ENCODE measurements around the gene ANKDD1A.

Gene ANKDD1A

GRCh38 chr15:64987136-64987535 lies 75.4 kb downstream of the ANKDD1A start:
- H3K9me2 ChIP-seq (replicated peaks; ENCODE audit: insufficient read depth, low read length): no peaks in the 10 kb centered on the region
- TF ChIP-seq EZH2phosphoT487 (conservative IDR thresholded peaks at IDR 0.05; ENCODE audit: low read length): no peak
- no peak overlapping the region for H3K4me3 ChIP-seq (ENCODE audit: insufficient read depth, low read length, poor library complexity, severe bottlenecking)
- H3K27me3 ChIP-seq (ENCODE audit: low read length): no peaks in the 10 kb centered on the region
- peak overlapping the region; percentile 19 for H3K4me2 ChIP-seq (ENCODE audit: low read depth, low read length, poor library complexity, severe bottlenecking)
- no peak overlapping the region for H3K27ac ChIP-seq (ENCODE audit: low read depth, low read length)
- no peak overlapping the region for H3K9ac ChIP-seq (ENCODE audit: low read length)
- H4K20me1 ChIP-seq (ENCODE audit: low read depth, low read length): no peaks in the 10 kb centered on the region
- H3F3A ChIP-seq (ENCODE audit: insufficient read depth): peaks cover 12% of the 10 kb centered on the region
- H3K36me3 ChIP-seq (ENCODE audit: low read length): no peaks in the 10 kb centered on the region
- peaks cover 46% of the 10 kb centered on the region for H3K79me2 ChIP-seq (ENCODE audit: insufficient read depth, low read length)
- H2AFZ ChIP-seq (ENCODE audit: low read depth, low read length, severe bottlenecking): no peak overlapping the region
- no peaks in the 10 kb centered on the region for H3K9me3 ChIP-seq (ENCODE audit: insufficient read depth, low read length)

- peaks cover 12% of the 10 kb centered on the region for H3F3A ChIP-seq (ENCODE audit: insufficient read depth)
- H3K27ac ChIP-seq (ENCODE audit: low read depth, low read length): peak within 1 kb of the TSS; percentile 70
- no peaks in the 10 kb centered on the region for H3K27me3 ChIP-seq (ENCODE audit: low read length)
- no peaks in the 10 kb centered on the region for H4K20me1 ChIP-seq (ENCODE audit: low read depth, low read length)
- peak within 1 kb of the TSS; percentile 97 for H3K4me3 ChIP-seq (ENCODE audit: insufficient read depth, low read length, poor library complexity, severe bottlenecking)
- TF ChIP-seq CTCF (IDR thresholded peaks at IDR 0.05; ENCODE audit: insufficient read depth, low read length, poor library complexity, severe bottlenecking): no peak
- no peak for TF ChIP-seq EZH2phosphoT487 (conservative IDR thresholded peaks at IDR 0.05; ENCODE audit: low read length)
- H3K4me2 ChIP-seq (ENCODE audit: low read depth, low read length, poor library complexity, severe bottlenecking): peak within 1 kb of the TSS; percentile 82
- H3K79me2 ChIP-seq (ENCODE audit: insufficient read depth, low read length): peaks cover 38% of the 10 kb centered on the region
- no peaks in the 10 kb centered on the region for H3K9me3 ChIP-seq (ENCODE audit: insufficient read depth, low read length)
- H3K9ac ChIP-seq (ENCODE audit: low read length): peak within 1 kb of the TSS; percentile 91
- H2AFZ ChIP-seq (ENCODE audit: low read depth, low read length, severe bottlenecking): peak within 1 kb of the TSS; percentile 91
- no peaks in the 10 kb centered on the region for H3K36me3 ChIP-seq (ENCODE audit: low read length)
- no peaks in the 10 kb centered on the region for H3K9me2 ChIP-seq (replicated peaks; ENCODE audit: insufficient read depth, low read length)
These were observed 77.9 kb downstream of the ANKDD1A start, which contains the start of gene SPG21 for GRCh38 chr15:64989416-64990167. Gene SPG21 (minus strand): TSS chr15:64989914. CDS start chr15:64983569, 6,345 bp downstream.

GRCh38 chr15:64990168-64990470 lies 78.4 kb downstream of the ANKDD1A start:
- H3K27ac ChIP-seq (ENCODE audit: low read depth, low read length): peak overlapping the region; percentile 46
- H3F3A ChIP-seq (ENCODE audit: insufficient read depth): peaks cover 12% of the 10 kb centered on the region
- no peaks in the 10 kb centered on the region for H3K27me3 ChIP-seq (ENCODE audit: low read length)
- peak overlapping the region; percentile 91 for H3K9ac ChIP-seq (ENCODE audit: low read length)
- H3K4me2 ChIP-seq (ENCODE audit: low read depth, low read length, poor library complexity, severe bottlenecking): peak overlapping the region; percentile 82
- H3K36me3 ChIP-seq (ENCODE audit: low read length): no peaks in the 10 kb centered on the region
- peaks cover 34% of the 10 kb centered on the region for H3K79me2 ChIP-seq (ENCODE audit: insufficient read depth, low read length)
- H3K4me3 ChIP-seq (ENCODE audit: insufficient read depth, low read length, poor library complexity, severe bottlenecking): peak overlapping the region; percentile 97
- no peaks in the 10 kb centered on the region for H3K9me2 ChIP-seq (replicated peaks; ENCODE audit: insufficient read depth, low read length)
- H4K20me1 ChIP-seq (ENCODE audit: low read depth, low read length): no peaks in the 10 kb centered on the region
- no peak for TF ChIP-seq EZH2phosphoT487 (conservative IDR thresholded peaks at IDR 0.05; ENCODE audit: low read length)
- TF ChIP-seq CTCF (IDR thresholded peaks at IDR 0.05; ENCODE audit: insufficient read depth, low read length, poor library complexity, severe bottlenecking): no peak
- H3K9me3 ChIP-seq (ENCODE audit: insufficient read depth, low read length): no peaks in the 10 kb centered on the region
- peak overlapping the region; percentile 79 for H2AFZ ChIP-seq (ENCODE audit: low read depth, low read length, severe bottlenecking)

- no peaks in the 10 kb centered on the region for H3K9me3 ChIP-seq (ENCODE audit: insufficient read depth, low read length)
- H3K9me2 ChIP-seq (replicated peaks; ENCODE audit: insufficient read depth, low read length): no peaks in the 10 kb centered on the region
- H3K27ac ChIP-seq (ENCODE audit: low read depth, low read length): no peak overlapping the region
- no peaks in the 10 kb centered on the region for H3K36me3 ChIP-seq (ENCODE audit: low read length)
- H3K79me2 ChIP-seq (ENCODE audit: insufficient read depth, low read length): peaks cover 22% of the 10 kb centered on the region
- no peaks in the 10 kb centered on the region for H3K27me3 ChIP-seq (ENCODE audit: low read length)
- no peak overlapping the region for H3K4me3 ChIP-seq (ENCODE audit: insufficient read depth, low read length, poor library complexity, severe bottlenecking)
- H4K20me1 ChIP-seq (ENCODE audit: low read depth, low read length): no peaks in the 10 kb centered on the region
- TF ChIP-seq EZH2phosphoT487 (conservative IDR thresholded peaks at IDR 0.05; ENCODE audit: low read length) (no peak), CTCF (IDR thresholded peaks at IDR 0.05; ENCODE audit: insufficient read depth, low read length, poor library complexity, severe bottlenecking) (no peak)
- H3K4me2 ChIP-seq (ENCODE audit: low read depth, low read length, poor library complexity, severe bottlenecking): no peak overlapping the region
- peaks cover 12% of the 10 kb centered on the region for H3F3A ChIP-seq (ENCODE audit: insufficient read depth)
- H3K9ac ChIP-seq (ENCODE audit: low read length): no peak overlapping the region
- H2AFZ ChIP-seq (ENCODE audit: low read depth, low read length, severe bottlenecking): no peak overlapping the region
These were observed 79.9 kb downstream of the ANKDD1A start for GRCh38 chr15:64991536-64992135.
